Breast epithelium (tissue), 3 donors: ENCODE measurements around the gene CIB2.
A peak's percentile ranks its signal among the peaks of the same experiment; 100 is the strongest.

ENCODE experiments used
- POLR2AphosphoS5 ChIP-seq, 3 donors: sonication (generic); formaldehyde crosslinking; IDR thresholded peaks; one replicate each; pipeline ENCODE4 v1.6.1; 2017; ENCODE audit warnings: antibody characterized with exemption in 3 of 3
- TF ChIP-seq, protein P1 (sequence below), 3 donors: fragments of 450-650 bp; IDR thresholded peaks; one replicate each; pipeline ENCODE4 v1.5.1; 2016 to 2017; ENCODE audit warnings: antibody characterized with exemption in 3 of 3, mild to moderate bottlenecking in 3 of 3, moderate library complexity in 3 of 3

DNA sequence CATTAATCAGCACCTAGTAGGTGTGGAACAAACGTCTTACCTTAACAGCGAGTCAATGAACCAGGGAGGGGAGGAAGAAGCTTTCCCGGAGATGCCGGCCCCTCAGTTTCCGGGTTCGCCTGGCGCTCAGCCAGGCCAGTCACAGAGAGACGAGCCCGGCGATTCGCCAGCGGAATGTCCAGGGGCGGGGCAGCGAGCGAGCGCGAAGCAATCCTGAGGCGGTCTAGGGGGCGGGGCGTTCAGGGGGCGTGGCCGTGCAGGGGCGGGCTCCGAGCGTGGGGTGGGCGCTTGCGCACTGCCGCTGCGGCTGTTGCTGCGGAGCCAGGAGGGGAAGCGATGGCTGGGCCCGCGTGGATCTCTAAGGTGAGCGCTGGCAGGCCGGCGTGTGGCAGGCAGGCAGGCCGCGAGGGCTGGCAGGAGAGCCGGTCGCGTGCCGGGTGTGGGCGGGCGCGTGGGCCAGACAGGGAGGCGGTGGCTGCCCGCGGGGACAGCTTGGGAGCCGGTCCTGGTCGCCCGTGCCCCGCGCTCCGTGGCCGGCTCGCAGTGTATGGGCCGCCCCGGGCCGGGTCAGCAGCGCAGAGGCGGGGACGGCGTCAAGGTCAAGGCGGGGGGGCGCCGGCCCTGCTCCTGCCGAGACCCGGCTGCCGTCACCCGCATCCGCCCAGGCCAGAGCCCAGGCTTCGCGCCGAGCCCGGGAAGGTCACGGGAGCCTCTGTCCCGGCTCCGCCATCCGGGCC lies 18.0 kb upstream of the CIB2 start, which contains the start of gene IDH3A:
- TF ChIP-seq, protein P1, sequence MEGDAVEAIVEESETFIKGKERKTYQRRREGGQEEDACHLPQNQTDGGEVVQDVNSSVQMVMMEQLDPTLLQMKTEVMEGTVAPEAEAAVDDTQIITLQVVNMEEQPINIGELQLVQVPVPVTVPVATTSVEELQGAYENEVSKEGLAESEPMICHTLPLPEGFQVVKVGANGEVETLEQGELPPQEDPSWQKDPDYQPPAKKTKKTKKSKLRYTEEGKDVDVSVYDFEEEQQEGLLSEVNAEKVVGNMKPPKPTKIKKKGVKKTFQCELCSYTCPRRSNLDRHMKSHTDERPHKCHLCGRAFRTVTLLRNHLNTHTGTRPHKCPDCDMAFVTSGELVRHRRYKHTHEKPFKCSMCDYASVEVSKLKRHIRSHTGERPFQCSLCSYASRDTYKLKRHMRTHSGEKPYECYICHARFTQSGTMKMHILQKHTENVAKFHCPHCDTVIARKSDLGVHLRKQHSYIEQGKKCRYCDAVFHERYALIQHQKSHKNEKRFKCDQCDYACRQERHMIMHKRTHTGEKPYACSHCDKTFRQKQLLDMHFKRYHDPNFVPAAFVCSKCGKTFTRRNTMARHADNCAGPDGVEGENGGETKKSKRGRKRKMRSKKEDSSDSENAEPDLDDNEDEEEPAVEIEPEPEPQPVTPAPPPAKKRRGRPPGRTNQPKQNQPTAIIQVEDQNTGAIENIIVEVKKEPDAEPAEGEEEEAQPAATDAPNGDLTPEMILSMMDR (IDR thresholded peaks at IDR 0.05): peak in 1 of 3 donors; percentile 8
- TF ChIP-seq POLR2AphosphoS5 (IDR thresholded peaks at IDR 0.05): peak; percentile 48 to 81 (median 61)
